Femur (tissue), 1 donor: ENCODE data around the gene ACSL3.
"Not testable (repeated sequence)": the region's sequence is repeated elsewhere in the genome, so short reads cannot be mapped to it uniquely, and the experiment has no call there.

Source experiments
- DNase-seq: peaks from one replicate; pipeline ENCODE4 v3.0.0-alpha.2; 2017

ACSL3 gene

DNA sequence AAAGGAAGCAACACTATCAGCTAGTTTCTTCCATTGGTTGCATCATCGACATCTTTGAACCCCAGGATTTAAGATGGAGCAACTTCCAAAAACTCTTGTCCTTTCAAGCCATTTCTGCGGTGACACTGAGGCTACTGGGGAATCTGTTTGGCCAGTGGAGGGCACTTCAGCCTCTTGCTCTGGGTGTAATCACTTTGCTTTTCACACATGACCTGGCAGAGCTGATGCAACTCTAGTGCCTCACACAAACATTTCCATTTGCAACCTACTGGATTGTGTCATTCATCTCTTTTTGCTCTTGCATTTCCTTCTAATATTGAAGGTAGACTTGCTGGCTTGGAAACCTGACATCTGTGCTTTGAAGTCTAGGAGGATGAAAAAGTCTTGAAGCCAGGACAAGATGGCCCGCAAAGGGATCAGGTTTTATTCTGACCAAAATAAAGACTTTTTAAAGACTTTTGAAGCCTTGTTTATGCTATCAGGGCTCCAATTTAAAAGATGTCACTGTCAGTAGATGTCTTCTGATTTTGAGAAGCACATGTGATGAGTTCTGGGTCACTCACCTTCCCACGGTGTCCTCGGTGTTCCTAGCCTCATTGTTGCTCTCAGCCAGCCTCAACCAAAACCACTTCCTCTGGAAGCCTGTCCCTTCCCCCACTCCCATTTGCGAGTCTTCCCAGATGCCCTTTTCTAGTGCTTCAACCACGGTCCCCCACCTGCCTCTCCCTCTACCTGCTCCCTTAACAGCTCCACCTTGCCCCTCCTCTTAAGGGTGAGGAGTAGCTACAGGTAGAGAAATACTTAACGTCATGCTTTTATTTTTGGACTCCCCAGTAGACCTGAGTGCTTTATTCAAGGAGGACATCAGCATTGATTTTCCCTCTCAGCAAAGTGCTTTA is 121.4 kb downstream of the ACSL3 start:
- DNase-seq: peak; percentile 37

DNA sequence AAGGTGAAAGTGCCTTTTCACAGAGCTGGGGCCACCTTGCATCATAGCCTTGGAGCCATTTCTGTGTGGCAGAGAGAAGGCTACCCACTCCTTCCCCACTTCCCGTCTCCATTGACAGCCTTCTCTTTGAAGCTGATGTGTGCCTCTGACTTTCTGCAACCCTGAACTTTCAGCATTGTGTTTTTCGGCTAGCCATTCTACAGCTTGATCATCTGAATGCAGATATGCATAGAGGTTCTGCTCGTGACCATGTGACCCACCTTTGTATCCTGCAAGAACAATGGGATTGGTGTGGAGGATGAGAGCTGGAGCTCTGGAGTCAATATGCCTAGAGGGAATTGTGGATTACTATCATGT is 122.1 kb downstream of the ACSL3 start:
- no peak for DNase-seq

- no peak for DNase-seq
Measured at GRCh38 chr2:222984908-222985307, 124.1 kb downstream of the ACSL3 start.

DNA sequence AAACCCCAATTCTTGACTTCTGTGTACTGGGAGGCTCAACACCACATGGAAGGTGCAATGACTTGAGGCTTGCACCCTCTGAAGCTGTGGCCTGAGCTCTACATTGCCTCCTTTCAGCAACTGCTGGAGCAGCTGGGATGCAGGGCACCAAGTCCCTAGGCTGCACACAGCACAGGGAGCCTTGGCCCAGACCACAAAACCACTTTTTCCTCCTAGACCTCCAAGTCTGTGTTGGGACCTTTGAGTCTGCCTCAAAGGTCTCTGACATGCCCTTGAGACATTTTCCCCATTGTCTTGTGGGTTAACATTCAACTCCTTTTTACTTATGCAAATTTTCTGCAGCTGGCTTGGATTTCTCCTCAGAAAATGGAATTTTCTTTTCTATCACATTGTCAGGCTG is 128.6 kb downstream of the ACSL3 start:
- no peak for DNase-seq

GRCh38 chr2:222990206-222990605 is 129.4 kb downstream of the ACSL3 start:
- DNase-seq: not testable (repeated sequence)

GRCh38 chr2:222992137-222992536 is 131.3 kb downstream of the ACSL3 start:
- no peak for DNase-seq
